Ectodermal cell (in vitro differentiated cells): ENCODE results near the gene ZBTB5.
"Not testable (repeated sequence)": the region's sequence is repeated elsewhere in the genome, so short reads cannot be mapped to it uniquely, and the experiment has no call there.

Source experiments
- H3K27ac ChIP-seq: 2 replicates; pipeline ENCODE4 v1.7.0; 2013; ENCODE audit warnings: mild to moderate bottlenecking, low read depth, low read length; ENCODE audit not compliant: insufficient read depth, poor library complexity, severe bottlenecking
- H3K27me3 ChIP-seq: 2 replicates; pipeline ENCODE4 v1.7.0; 2013; ENCODE audit warnings: mild to moderate bottlenecking, low read length; ENCODE audit not compliant: insufficient read depth, control insufficient read depth, poor library complexity, severe bottlenecking
- H3K36me3 ChIP-seq: one replicate; pipeline ENCODE4 v1.7.0; 2013; ENCODE audit warnings: low read length; ENCODE audit not compliant: control insufficient read depth, insufficient read depth
- H3K4me1 ChIP-seq: one replicate; pipeline ENCODE4 v1.7.0; 2013; ENCODE audit warnings: low read length; ENCODE audit not compliant: control insufficient read depth, insufficient read depth
- H3K4me3 ChIP-seq: 2 replicates; pipeline ENCODE4 v1.7.0; 2013; ENCODE audit warnings: low read depth, low read length, control low read depth; ENCODE audit not compliant: insufficient read depth
- H3K9me3 ChIP-seq: 2 replicates; pipeline ENCODE4 v1.7.0; 2013; ENCODE audit warnings: mild to moderate bottlenecking, low read length, moderate library complexity; ENCODE audit not compliant: control insufficient read depth
- WGBS, 2 experiments: methylation state at CpG; one replicate each; pipeline ENCODE4 v1.1.7; 2013; ENCODE audit warnings: missing lambda C conversion rate in 2 of 2; 5-methylcytosine and 5-hydroxymethylcytosine counted together

Gene ZBTB5

DNA sequence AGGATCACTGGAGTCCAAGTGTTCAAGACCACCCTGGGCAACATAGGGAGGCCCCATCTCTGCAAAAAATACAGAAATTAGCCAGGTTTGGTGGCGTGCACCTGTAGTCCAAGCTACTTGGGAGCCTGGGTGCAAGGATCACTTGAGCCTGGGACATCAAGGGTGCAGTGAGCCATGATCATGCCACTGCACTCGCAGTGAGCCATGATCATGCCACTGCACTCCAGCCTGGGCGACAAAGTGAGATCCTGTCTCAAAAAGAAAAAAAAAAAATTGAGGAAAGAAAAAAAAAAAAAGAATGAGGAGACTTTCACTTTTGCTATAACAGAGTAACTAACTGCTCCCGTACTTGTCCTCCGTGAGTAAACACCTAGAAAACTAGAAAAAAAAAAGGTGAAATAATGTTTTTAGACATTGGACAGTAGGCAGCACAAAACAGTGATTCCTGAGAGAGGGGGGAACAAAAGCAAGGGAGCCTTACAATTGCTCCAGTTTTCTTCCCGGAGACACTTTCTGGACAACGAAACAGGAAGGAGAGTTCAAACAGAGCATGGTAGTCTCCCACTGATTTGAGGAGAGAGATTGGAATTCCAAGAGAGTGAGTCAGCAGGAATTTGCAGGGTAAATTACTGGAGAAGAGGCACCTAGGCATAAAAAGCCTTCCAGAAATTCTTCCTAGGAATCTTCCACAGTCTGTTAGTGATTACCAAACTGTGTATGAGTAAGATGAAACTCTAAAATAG is 6.9 kb upstream of the ZBTB5 start:
- Histone ChIP-seq H3K27me3 (no peaks in the 10 kb centered on the region), H3K36me3 (no peaks in the 10 kb centered on the region), H3K9me3 (no peaks in the 10 kb centered on the region), H3K27ac (peak overlapping the region; percentile 85), H3K4me1 (peaks cover 6% of the 10 kb centered on the region), H3K4me3 (no peak overlapping the region)
- WGBS, 2 experiments: 42 to 50% methylated on average over 7 of the region's 7 CpGs

- no peaks in the 10 kb centered on the region for H3K9me3 ChIP-seq
- H3K27me3 ChIP-seq: no peaks in the 10 kb centered on the region
- no peak overlapping the region for H3K27ac ChIP-seq
- 94 to 95% methylated on average over 6 of the region's 6 CpGs for WGBS, 2 experiments
- H3K36me3 ChIP-seq: no peaks in the 10 kb centered on the region
- no peak overlapping the region for H3K4me3 ChIP-seq
- H3K4me1 ChIP-seq: peaks cover 11% of the 10 kb centered on the region
Observed at GRCh38 chr9:37468620-37469019, 3.4 kb upstream of the ZBTB5 start.

DNA sequence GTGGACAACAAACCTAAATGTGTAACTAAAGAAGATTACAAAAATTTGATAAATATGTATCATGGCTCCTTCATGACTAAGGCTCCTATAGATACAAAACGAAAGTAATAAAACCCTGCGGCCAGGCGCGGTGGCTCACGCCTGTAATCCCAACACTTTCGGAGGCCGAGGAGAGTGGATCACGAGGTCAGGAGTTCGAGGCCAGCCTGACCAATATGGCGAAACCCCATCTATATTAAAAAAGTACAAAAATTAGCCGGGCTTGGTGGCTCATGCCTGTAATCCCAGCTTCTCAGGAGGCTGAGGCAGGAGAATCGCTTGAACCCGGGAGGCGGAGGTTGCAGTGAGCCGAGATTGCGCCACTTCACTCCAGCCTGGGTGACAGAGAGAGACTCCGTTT is 2.3 kb upstream of the ZBTB5 start:
- not testable (repeated sequence) for H3K27ac ChIP-seq, H3K9me3 ChIP-seq, H3K27me3 ChIP-seq, H3K36me3 ChIP-seq, H3K4me3 ChIP-seq
- H3K4me1 ChIP-seq: peaks cover 12% of the 10 kb centered on the region
- 93% methylated on average over 16 to 17 of the region's 17 CpGs for WGBS, 2 experiments

DNA sequence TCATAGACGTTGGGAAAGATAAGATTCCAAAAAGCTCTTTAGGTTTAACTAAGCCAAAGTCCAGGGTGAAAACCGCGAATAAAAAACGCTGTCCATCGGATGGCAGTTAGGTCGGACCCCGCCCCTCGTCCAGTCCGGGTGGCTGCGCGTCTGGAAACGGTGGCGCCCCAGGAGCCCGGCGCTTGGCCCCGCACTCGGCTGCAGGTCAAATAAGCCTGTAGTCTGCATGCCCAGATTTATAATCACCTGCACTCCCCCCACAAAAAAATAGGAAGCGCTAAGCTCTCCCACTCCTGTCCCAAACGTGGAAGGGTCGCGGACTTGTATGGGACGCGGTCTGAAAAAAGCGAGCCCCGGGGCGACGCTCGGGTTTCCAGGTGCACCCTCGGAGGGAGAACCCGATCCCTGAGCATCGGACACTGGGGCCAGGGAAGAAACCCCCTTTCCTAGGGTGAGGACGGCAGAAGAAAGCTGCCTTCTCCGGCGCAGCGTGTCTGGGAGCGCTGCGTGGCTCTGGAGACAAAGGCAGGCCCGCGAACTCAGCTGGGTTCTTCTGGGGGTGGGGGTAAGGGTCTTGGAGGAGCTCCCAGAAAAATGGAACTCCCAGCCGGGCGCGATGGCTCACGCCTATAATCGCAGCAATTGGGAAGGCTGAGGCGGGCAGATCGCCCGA is 923 bp upstream of the ZBTB5 start:
- Histone ChIP-seq H3K4me1 (peaks cover 7% of the 10 kb centered on the region), H3K9me3 (no peaks in the 10 kb centered on the region), H3K27ac (peak overlapping the region; percentile 98), H3K4me3 (peak overlapping the region; percentile 32), H3K36me3 (no peaks in the 10 kb centered on the region), H3K27me3 (no peaks in the 10 kb centered on the region)
- WGBS, 2 experiments: 0% methylated on average over 47 of the region's 47 CpGs

- 0% methylated on average over 47 of the region's 47 CpGs for WGBS, 2 experiments
Observed at GRCh38 chr9:37464426-37465248, 613 bp downstream of the ZBTB5 start.

GRCh38 chr9:37464006-37464405 is 1.2 kb downstream of the ZBTB5 start:
- no peaks in the 10 kb centered on the region for H3K9me3 ChIP-seq
- H3K36me3 ChIP-seq: no peaks in the 10 kb centered on the region
- H3K4me3 ChIP-seq: peak overlapping the region; percentile 67
- no peaks in the 10 kb centered on the region for H3K27me3 ChIP-seq
- H3K4me1 ChIP-seq: peaks cover 7% of the 10 kb centered on the region
- WGBS, 2 experiments: 34 to 46% methylated on average over 2 to 3 of the region's 3 CpGs
- H3K27ac ChIP-seq: peak overlapping the region; percentile 88

More at GRCh38 chr9:37464426-37465248, 613 bp downstream of the ZBTB5 start:
- H3K36me3 ChIP-seq: no peaks in the 10 kb centered on the region
- H3K4me1 ChIP-seq: peaks cover 7% of the 10 kb centered on the region
- no peaks in the 10 kb centered on the region for H3K9me3 ChIP-seq
- no peaks in the 10 kb centered on the region for H3K27me3 ChIP-seq
- H3K4me3 ChIP-seq: peak overlapping the region; percentile 67
- peak overlapping the region; percentile 88 for H3K27ac ChIP-seq

- no peaks in the 10 kb centered on the region for H3K36me3 ChIP-seq
Observed at GRCh38 chr9:37456817-37457216, 8.4 kb downstream of the ZBTB5 start.

GRCh38 chr9:37455884-37456647 is 9.2 kb downstream of the ZBTB5 start:
- 79 to 80% methylated on average over 7 of the region's 7 CpGs for WGBS, 2 experiments
- no peaks in the 10 kb centered on the region for H3K9me3 ChIP-seq
- no peaks in the 10 kb centered on the region for H3K27me3 ChIP-seq
- H3K4me1 ChIP-seq: no peaks in the 10 kb centered on the region
- no peak overlapping the region for H3K4me3 ChIP-seq
- H3K36me3 ChIP-seq: no peaks in the 10 kb centered on the region
- no peak overlapping the region for H3K27ac ChIP-seq

More at GRCh38 chr9:37456817-37457216, 8.4 kb downstream of the ZBTB5 start:
- Histone ChIP-seq H3K4me3 (no peak overlapping the region), H3K27ac (no peak overlapping the region), H3K9me3 (no peaks in the 10 kb centered on the region), H3K27me3 (no peaks in the 10 kb centered on the region), H3K4me1 (no peaks in the 10 kb centered on the region)
- 71 to 100% methylated on average over 1 of the region's 1 CpG for WGBS, 2 experiments

DNA sequence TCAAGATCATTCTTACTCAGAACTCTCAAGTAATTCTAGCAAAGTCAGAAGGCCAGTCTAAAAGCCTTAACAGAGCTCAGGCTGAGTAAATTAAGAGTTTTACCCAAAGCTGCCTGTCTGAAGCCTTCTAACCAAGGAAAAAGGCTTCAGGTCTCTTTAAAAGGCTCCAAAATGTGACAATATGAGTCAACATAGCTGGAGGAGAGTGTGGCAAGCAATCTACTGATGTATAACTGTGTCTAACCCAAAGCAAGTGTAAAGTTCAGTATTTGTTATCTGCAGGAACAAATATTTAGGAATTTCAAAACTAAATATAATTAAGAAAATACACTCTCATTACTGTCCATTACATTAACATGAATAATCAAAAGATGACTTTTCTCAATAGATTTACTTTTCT is 11.0 kb downstream of the ZBTB5 start:
- Histone ChIP-seq H3K36me3 (no peaks in the 10 kb centered on the region), H3K27me3 (no peaks in the 10 kb centered on the region), H3K4me1 (no peaks in the 10 kb centered on the region), H3K27ac (no peak overlapping the region), H3K4me3 (no peak overlapping the region), H3K9me3 (no peaks in the 10 kb centered on the region)
